Omental fat pad (tissue), 4 donors: ENCODE results near the gene LRRTM3. TPM values are rescaled to one million over a fixed set of nuclear protein-coding genes. Genes with fewer than 3 reads are reported as not detected.

ENCODE experiments used
- ATAC-seq: fragments of 150-250 bp; one replicate; pipeline ENCODE4 v1.9.1; 2016; ENCODE audit warnings: mild to moderate bottlenecking, moderate library complexity; ENCODE audit not compliant: low FRiP score
- DNase-seq: peaks from one replicate; pipeline ENCODE4 v3.0.0-alpha.2; 2019; ENCODE audit warnings: low spot score
- total RNA-seq, 4 donors: library from RNA; depleted of rRNA; stranded (reverse); fragments of >200 nt; gene quantifications; one replicate each; pipeline ENCODE4 v1.1.0, GENCODE V29; 2016
- TF ChIP-seq, protein P1 (sequence below), 3 donors: fragments of 450-650 bp; IDR thresholded peaks; one replicate each; pipeline ENCODE4 v1.5.1; 2016 to 2017; ENCODE audit warnings: antibody characterized with exemption in 3 of 3, mild to moderate bottlenecking in 3 of 3, moderate library complexity in 2 of 3

LRRTM3 gene
- total RNA-seq, 4 donors from 2014 or later: 0.09 TPM; not detected in 3

DNA sequence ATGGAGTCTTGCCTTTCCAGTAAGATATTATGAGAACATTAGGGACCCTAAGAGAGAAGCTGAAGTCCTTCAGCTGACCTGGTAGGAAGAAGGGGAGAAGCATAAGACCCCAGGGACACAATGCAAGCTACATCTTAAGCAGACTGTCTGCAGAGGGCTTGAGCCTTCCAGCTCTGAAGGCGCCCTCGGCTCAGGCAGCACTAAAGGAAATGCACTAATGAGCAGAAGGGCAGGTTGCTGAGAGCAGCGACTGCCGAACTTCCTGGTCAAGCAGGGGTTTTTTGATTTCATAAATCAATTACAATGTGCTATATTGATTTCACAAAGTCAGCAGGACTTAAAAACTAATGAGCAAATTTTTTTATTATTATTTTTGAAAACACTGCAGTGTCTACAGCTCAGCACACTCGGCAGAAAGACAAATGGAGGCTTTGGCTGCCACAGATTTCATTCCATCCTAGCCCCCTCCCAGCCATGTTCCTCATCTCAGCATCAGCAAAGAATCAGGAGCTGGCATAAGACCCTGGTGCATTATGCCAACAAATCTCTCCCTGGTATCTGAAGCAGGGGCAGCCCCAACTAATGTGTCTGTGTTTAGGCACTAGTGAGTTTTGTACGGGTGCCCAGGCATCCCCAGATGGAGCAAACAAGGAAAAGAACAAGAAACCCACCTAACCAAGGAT is 57.1 kb downstream of the LRRTM3 start:
- ATAC-seq (no peak), DNase-seq (no peak)
- TF ChIP-seq, protein P1, sequence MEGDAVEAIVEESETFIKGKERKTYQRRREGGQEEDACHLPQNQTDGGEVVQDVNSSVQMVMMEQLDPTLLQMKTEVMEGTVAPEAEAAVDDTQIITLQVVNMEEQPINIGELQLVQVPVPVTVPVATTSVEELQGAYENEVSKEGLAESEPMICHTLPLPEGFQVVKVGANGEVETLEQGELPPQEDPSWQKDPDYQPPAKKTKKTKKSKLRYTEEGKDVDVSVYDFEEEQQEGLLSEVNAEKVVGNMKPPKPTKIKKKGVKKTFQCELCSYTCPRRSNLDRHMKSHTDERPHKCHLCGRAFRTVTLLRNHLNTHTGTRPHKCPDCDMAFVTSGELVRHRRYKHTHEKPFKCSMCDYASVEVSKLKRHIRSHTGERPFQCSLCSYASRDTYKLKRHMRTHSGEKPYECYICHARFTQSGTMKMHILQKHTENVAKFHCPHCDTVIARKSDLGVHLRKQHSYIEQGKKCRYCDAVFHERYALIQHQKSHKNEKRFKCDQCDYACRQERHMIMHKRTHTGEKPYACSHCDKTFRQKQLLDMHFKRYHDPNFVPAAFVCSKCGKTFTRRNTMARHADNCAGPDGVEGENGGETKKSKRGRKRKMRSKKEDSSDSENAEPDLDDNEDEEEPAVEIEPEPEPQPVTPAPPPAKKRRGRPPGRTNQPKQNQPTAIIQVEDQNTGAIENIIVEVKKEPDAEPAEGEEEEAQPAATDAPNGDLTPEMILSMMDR (IDR thresholded peaks at IDR 0.05): no peak

DNA sequence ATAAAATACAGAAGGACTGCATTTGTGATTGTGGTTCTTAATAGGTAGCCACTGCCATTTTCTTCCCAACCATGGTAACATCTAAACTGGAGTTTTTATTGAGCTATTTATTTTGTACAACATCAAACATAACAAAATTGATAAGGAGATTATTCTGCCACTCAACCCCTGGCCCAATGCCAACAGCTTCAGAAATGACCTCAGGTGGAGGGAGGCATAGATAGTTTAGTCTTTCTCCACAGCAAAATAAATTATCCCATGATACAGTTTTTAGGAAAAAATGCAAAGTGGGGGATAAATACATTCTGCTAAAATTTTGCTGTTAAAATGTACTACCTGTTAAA is 57.6 kb downstream of the LRRTM3 start:
- TF ChIP-seq, protein P1 (IDR thresholded peaks at IDR 0.05): no peak
- DNase-seq: no peak
- ATAC-seq: no peak

DNA sequence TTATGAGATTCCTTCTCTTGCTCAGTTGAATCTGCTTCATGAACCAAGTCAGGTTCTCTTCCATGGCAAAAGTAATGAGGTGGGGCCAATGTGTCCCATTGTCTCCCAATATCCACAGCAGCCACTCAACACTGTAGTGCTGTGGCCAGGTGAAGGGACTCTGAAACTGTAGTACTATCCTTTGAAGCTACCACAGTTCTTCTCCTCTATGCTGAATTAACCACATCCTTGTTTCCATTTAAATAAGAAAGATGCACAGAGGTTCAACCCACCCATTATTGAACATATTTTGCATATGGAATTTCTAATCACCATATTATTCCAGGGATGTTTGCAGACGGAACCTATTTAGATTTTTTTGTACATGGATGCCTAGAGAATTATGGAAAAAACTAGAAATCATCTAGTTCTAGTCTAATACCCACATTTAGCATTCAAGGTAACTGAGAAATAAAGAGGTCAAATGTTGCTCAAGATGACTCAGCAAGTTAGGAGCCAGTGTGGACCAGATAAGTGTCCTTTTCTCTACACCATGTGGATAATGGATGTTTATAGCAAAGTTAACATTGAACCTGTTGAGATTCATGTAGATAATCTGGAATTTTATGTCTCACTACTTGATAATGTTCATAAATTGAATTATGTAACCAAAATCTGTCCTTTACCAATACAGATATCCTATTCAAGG is 64.5 kb downstream of the LRRTM3 start:
- TF ChIP-seq, protein P1 (IDR thresholded peaks at IDR 0.05): no peak
- DNase-seq: no peak
- no peak for ATAC-seq

DNA sequence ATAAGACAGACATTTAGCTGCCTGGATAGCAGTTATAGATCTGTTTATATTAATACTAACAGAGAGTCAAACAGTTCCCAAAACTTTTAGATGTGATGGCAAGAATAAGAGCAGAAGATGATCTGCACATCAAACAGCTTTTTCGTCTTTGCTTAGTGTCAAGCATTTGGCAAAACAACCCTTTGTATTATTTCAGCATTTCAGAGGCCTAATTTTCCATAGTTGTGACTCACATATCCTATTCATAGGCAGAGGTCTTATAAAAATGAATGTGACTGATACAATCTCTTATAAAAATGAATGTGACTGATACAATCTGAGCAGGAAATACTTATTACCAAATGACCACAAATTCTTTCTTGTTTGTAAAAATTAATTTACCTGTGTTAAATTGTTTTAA is 71.2 kb downstream of the LRRTM3 start:
- no peak for DNase-seq
- TF ChIP-seq, protein P1 (IDR thresholded peaks at IDR 0.05): no peak
- ATAC-seq: no peak

DNA sequence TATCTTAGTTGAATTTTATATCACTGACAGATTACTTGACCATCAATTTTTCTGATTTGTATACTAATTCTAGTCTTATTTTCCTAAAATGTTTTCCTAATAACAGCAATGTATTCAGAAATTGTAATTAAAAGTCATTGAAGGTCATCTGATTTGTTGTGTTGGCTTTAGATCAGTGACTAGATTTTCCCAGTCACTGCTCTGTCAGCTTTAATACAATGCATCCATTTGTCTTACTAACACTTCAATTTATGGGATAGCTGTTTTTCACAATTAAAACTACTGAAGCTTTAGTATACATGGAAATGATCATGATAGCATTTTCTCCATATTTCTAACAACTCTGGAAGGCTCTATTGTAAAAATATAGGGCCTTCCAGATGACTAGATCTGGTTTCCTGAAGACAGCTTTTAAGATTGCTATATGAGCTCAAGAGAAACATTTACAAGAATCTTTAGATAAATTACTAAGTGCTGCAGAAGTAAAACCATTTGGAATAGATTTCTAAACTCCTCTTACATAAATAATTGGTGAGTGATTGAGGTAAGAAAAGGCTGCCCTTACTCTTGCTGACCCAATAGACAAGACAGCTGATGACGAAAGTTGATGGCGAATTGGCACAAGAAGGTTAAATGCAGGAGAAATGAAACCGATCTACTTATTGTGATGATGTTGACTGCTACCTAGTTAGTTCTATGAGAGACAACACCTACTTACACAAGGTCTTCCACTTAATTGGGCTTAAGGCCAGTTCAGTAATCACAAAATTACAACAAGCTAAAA is 74.1 kb downstream of the LRRTM3 start:
- ATAC-seq (no peak), DNase-seq (no peak)
- TF ChIP-seq, protein P1 (IDR thresholded peaks at IDR 0.05): no peak

DNA sequence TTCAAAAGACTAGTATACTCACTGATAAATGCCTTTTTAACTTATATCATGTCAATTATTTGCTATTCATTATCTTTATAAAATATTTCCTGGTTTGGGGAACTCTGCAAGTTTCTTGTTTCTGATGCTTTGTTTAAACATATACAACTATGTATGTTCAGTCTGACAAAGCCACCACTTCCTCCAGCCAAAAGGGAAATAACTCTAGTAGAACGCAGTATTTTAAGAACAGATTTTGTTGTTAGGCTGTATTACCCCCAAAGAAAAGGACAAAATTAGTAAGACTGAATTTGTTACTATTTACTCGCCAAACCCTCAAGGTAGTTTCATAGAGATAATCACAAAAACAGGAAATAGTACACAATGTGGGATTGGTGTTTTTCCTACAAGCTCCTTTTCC is 78.9 kb downstream of the LRRTM3 start:
- DNase-seq: no peak
- ATAC-seq: no peak
- TF ChIP-seq, protein P1 (IDR thresholded peaks at IDR 0.05): no peak
